Neutrophil (primary cell): ENCODE results near the gene TCF12.

ENCODE experiments used
- H3K27ac ChIP-seq: fragments of 200-600 bp; sonication (generic); 2 replicates; pipeline ENCODE4 v1.5.1; 2016; ENCODE audit warnings: mild to moderate bottlenecking, moderate library complexity
- H3K27me3 ChIP-seq: fragments of 200-600 bp; sonication (generic); 2 replicates; pipeline ENCODE4 v1.6.0; 2016; ENCODE audit warnings: mild to moderate bottlenecking
- H3K36me3 ChIP-seq: fragments of 200-600 bp; sonication (generic); 2 replicates; pipeline ENCODE4 v1.5.1; 2017
- H3K4me1 ChIP-seq, 2 experiments: fragments of 200-600 bp in 1 of 2; sonication (generic) in 1 of 2; 1 replicate in 1 of 2; 2 replicates in 1 of 2; pipeline versions ENCODE4 v1.5.1 to v1.6.1; 2013 to 2016; ENCODE audit warnings: low read depth in 1 of 2, low read length in 1 of 2, mild to moderate bottlenecking in 1 of 2, moderate library complexity in 1 of 2; ENCODE audit not compliant: control insufficient read depth in 1 of 2, insufficient read depth in 1 of 2
- H3K4me3 ChIP-seq, 2 experiments: fragments of 200-600 bp in 1 of 2; sonication (generic) in 1 of 2; 1 replicate in 1 of 2; 2 replicates in 1 of 2; pipeline ENCODE4 v1.5.1; 2013 to 2016; ENCODE audit warnings: low read depth in 1 of 2, low read length in 1 of 2, mild to moderate bottlenecking in 1 of 2, moderate library complexity in 1 of 2
- H3K9me3 ChIP-seq: fragments of 200-600 bp; sonication (generic); 2 replicates; pipeline ENCODE4 v1.5.1; 2016
- CTCF ChIP-seq: fragments of 200-600 bp; sonication (generic); IDR thresholded peaks from 2 replicates; pipeline ENCODE4 v1.5.1; 2016; ENCODE audit warnings: antibody characterized with exemption

The TCF12 gene

GRCh38 chr15:57057134-57057930 is 138.9 kb downstream of the TCF12 start:
- H3K27ac ChIP-seq, result no peak overlapping the region
- H3K36me3 ChIP-seq, result no peaks in the 10 kb centered on the region
- no peaks in the 10 kb centered on the region for H3K9me3 ChIP-seq
- TF ChIP-seq CTCF, result no peak
- H3K4me1 ChIP-seq, result no peaks in the 10 kb centered on the region
- no peaks in the 10 kb centered on the region for H3K27me3 ChIP-seq
- no peak overlapping the region for H3K4me3 ChIP-seq

GRCh38 chr15:57059026-57059660 is 140.7 kb downstream of the TCF12 start:
- Histone ChIP-seq H3K4me1 (no peaks in the 10 kb centered on the region), H3K36me3 (no peaks in the 10 kb centered on the region), H3K27ac (no peak overlapping the region), H3K27me3 (no peaks in the 10 kb centered on the region), H3K4me3 (no peak overlapping the region), H3K9me3 (no peaks in the 10 kb centered on the region)
- no peak for TF ChIP-seq CTCF

- no peak for TF ChIP-seq CTCF
- no peak overlapping the region for H3K27ac ChIP-seq
- no peaks in the 10 kb centered on the region for H3K9me3 ChIP-seq
- no peak overlapping the region for H3K4me3 ChIP-seq
- H3K4me1 ChIP-seq, result no peaks in the 10 kb centered on the region
- H3K27me3 ChIP-seq, result no peaks in the 10 kb centered on the region
- no peaks in the 10 kb centered on the region for H3K36me3 ChIP-seq
These were observed 142.4 kb downstream of the TCF12 start for GRCh38 chr15:57060799-57061198.

GRCh38 chr15:57061281-57061680 is 142.8 kb downstream of the TCF12 start:
- Histone ChIP-seq H3K27ac (no peak overlapping the region), H3K36me3 (no peaks in the 10 kb centered on the region), H3K4me1 (no peaks in the 10 kb centered on the region), H3K27me3 (no peaks in the 10 kb centered on the region), H3K4me3 (no peak overlapping the region), H3K9me3 (no peaks in the 10 kb centered on the region)
- TF ChIP-seq CTCF, result no peak

- TF ChIP-seq CTCF, result no peak
- Histone ChIP-seq H3K36me3 (no peaks in the 10 kb centered on the region), H3K27me3 (no peaks in the 10 kb centered on the region), H3K9me3 (no peaks in the 10 kb centered on the region), H3K27ac (no peak overlapping the region), H3K4me1 (peaks cover 2 to 3% of the 10 kb centered on the region in 2 experiments), H3K4me3 (no peak overlapping the region)
These were observed 143.3 kb downstream of the TCF12 start for GRCh38 chr15:57061696-57062095.
